ENCODE measurements around the gene LRP1B. TPM values are rescaled to one million over a fixed set of nuclear protein-coding genes. Genes with fewer than 3 reads are reported as not detected.

LRP1B gene
- total RNA-seq, 6 experiments from 2014 or later: 0.06 to 1.7 (median 0.15) TPM; not detected in 1

DNA sequence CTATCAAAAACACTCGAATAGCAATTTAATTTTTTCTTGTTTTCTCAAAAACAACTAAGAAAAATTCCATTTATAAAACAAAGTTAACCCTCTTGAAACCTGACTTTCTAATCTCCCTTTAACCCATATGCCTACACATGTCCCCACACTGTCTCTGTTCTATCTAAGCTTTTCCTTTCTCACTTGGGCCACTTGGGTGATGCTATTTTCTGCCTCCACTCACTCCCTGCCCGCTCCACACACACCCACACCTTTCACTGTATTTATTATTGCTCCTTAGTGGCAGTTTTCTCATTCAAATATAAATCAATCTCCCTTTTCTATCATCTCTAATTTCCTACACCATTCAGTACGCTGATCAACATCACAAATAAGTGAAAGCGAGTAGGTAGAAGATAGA lies 531.1 kb downstream of the LRP1B start:
- H3K4me3 ChIP-seq: no peak overlapping the region
- no peak for DNase-seq
- no peaks in the 10 kb centered on the region for H3K9me3 ChIP-seq
- 72% methylated on average over 4 of the region's 4 CpGs for WGBS (ENCODE audit: insufficient coverage, low coverage, low lambda C conversion rate, missing lambda C conversion rate)
- no peaks in the 10 kb centered on the region for H3K27me3 ChIP-seq
- H3K4me1 ChIP-seq: no peaks in the 10 kb centered on the region
- no peak for ATAC-seq
- intact Hi-C loops (cut with DNase I): no loop called here
- H3K36me3 ChIP-seq: no peaks in the 10 kb centered on the region
- no peak overlapping the region for H3K27ac ChIP-seq
- TF ChIP-seq, protein P1, sequence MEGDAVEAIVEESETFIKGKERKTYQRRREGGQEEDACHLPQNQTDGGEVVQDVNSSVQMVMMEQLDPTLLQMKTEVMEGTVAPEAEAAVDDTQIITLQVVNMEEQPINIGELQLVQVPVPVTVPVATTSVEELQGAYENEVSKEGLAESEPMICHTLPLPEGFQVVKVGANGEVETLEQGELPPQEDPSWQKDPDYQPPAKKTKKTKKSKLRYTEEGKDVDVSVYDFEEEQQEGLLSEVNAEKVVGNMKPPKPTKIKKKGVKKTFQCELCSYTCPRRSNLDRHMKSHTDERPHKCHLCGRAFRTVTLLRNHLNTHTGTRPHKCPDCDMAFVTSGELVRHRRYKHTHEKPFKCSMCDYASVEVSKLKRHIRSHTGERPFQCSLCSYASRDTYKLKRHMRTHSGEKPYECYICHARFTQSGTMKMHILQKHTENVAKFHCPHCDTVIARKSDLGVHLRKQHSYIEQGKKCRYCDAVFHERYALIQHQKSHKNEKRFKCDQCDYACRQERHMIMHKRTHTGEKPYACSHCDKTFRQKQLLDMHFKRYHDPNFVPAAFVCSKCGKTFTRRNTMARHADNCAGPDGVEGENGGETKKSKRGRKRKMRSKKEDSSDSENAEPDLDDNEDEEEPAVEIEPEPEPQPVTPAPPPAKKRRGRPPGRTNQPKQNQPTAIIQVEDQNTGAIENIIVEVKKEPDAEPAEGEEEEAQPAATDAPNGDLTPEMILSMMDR (IDR thresholded peaks at IDR 0.05): no peak
- TF ChIP-seq POLR2A (IDR thresholded peaks at IDR 0.05): no peak

DNA sequence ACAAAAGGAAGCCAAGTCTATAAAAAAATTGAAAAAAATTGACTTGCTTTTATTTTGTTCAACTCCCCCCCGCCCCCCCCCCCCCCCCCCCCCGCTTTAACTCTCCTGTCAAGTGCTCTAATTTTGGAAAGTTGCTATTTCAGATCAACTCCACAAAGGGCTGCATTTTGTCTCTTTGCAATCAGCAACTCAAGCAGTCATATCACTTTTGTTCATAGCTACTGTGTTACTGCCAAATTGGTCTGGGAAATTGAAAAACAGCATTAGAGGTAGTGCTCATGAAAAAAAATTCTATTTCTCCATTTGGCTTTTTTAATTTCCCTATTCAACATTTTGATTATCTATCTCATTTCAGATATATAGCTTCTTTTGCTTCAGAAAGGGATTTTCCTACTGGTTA lies 531.8 kb downstream of the LRP1B start:
- no peak for ATAC-seq
- intact Hi-C loops (cut with DNase I): no loop called here

DNA sequence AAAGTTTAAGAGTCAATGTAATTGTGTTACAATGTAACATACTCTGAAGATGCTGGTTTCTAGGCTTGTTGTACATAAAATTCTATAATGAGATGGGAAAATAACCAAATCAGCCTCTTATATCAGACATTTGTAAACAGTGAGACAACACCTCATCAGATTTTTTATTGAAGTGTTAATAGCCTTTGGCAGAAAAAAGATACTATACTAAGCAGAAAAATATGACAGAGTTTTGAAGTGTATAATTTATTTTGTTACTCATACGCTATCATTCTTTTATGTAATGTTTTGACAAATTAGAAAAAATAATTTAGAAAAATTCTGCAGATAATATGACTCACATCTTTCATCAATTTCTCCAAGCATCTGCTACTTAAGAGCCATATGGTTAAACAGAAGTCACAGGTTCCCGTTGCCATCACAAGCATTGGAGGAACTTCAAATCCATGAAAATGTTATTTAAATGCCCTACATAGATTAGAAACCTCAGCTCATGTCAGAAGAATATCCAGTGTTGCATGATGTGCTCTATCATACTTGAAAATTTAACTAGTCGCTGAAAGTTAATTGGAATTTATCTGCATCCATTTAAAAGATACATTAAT lies 535.4 kb downstream of the LRP1B start:
- WGBS (ENCODE audit: insufficient coverage, low coverage, low lambda C conversion rate, missing lambda C conversion rate): 75% methylated on average over 3 of the region's 3 CpGs
- H3K36me3 ChIP-seq: no peaks in the 10 kb centered on the region

More for the DNA sequence above, 531.8 kb downstream of the LRP1B start:
- no peak for DNase-seq
- 70% methylated on average over 1 of the region's 2 CpGs for WGBS (ENCODE audit: insufficient coverage, low coverage, low lambda C conversion rate, missing lambda C conversion rate)
- TF ChIP-seq, protein P1 (IDR thresholded peaks at IDR 0.05): no peak
- H3K9me3 ChIP-seq: no peaks in the 10 kb centered on the region
- no peak overlapping the region for H3K27ac ChIP-seq
- H3K27me3 ChIP-seq: no peaks in the 10 kb centered on the region
- no peak overlapping the region for H3K4me3 ChIP-seq
- H3K4me1 ChIP-seq: no peaks in the 10 kb centered on the region
- no peaks in the 10 kb centered on the region for H3K36me3 ChIP-seq

DNA sequence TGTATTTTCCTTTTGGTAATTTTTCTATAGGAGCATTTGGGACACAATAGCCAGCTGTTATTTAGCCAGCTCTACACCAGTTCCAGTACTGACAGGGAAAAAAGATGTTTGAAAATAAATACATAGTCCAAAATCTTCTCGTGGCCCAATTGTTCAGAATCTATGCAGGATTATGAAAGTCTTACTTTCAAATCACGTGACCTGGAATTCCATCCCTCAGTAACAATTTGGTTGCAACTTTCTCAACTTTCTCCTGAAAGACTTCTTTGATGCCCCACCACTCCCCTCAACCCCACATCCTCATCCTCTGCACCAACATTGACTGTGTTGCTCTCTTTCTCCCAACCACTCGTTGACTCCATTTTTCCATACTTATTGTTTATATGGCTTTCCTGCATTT lies 539.0 kb downstream of the LRP1B start:
- H3K4me1 ChIP-seq: no peaks in the 10 kb centered on the region
- TF ChIP-seq, protein P1 (IDR thresholded peaks at IDR 0.05): no peak
- no peak for TF ChIP-seq POLR2A (IDR thresholded peaks at IDR 0.05)
- DNase-seq (no peak), ATAC-seq (no peak)
- 46% methylated on average over 3 of the region's 3 CpGs for WGBS (ENCODE audit: insufficient coverage, low coverage, low lambda C conversion rate, missing lambda C conversion rate)
- intact Hi-C loops (cut with DNase I): no loop called here
- no peak overlapping the region for H3K4me3 ChIP-seq
- H3K27ac ChIP-seq: no peak overlapping the region
- no peaks in the 10 kb centered on the region for H3K27me3 ChIP-seq
- no peaks in the 10 kb centered on the region for H3K9me3 ChIP-seq
- no peaks in the 10 kb centered on the region for H3K36me3 ChIP-seq

More for the DNA sequence above, 535.4 kb downstream of the LRP1B start:
- Histone ChIP-seq H3K9me3 (no peaks in the 10 kb centered on the region), H3K27me3 (no peaks in the 10 kb centered on the region), H3K27ac (no peak overlapping the region), H3K4me3 (no peak overlapping the region), H3K4me1 (no peaks in the 10 kb centered on the region)
- intact Hi-C loops (cut with DNase I): no loop called here
- ATAC-seq: no peak
- DNase-seq: no peak
- no peak for TF ChIP-seq POLR2A (IDR thresholded peaks at IDR 0.05)
- TF ChIP-seq, protein P1 (IDR thresholded peaks at IDR 0.05): no peak

DNA sequence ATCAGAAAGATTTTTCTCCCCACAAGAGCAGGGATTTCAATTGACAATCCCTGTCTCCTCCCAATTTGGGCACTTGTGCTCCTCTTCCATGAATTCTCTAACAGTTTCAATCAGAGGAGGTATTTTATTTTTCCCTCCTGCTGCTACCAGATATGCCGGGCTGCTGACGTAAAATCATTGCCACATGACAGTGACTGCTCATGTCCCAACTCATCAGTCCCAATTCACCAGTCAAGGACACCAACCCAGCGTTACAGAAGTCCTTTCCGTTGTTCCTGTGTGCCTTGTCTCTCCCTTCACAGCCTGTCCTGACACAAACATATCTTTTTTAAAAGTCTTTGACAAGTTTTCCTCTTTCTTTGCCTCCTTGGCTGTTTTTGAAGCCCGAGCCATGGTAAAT lies 540.2 kb downstream of the LRP1B start:
- TF ChIP-seq, protein P1 (IDR thresholded peaks at IDR 0.05): no peak
- no peak for TF ChIP-seq POLR2A (IDR thresholded peaks at IDR 0.05)
- intact Hi-C loops (cut with DNase I): no loop called here
- DNase-seq: no peak

More for the DNA sequence above, 540.2 kb downstream of the LRP1B start:
- H3K4me3 ChIP-seq: no peak overlapping the region
- H3K4me1 ChIP-seq: no peaks in the 10 kb centered on the region
- H3K36me3 ChIP-seq: no peaks in the 10 kb centered on the region
- no peak for ATAC-seq
- no peaks in the 10 kb centered on the region for H3K9me3 ChIP-seq
- 51% methylated on average over 5 of the region's 5 CpGs for WGBS (ENCODE audit: insufficient coverage, low coverage, low lambda C conversion rate, missing lambda C conversion rate)
- H3K27ac ChIP-seq: no peak overlapping the region
- H3K27me3 ChIP-seq: no peaks in the 10 kb centered on the region

Data from right lobe of liver (tissue), 6 donors.